ENCODE measurements around the gene ABHD17A. TPM values are rescaled to one million over a fixed set of nuclear protein-coding genes. Genes with fewer than 3 reads are reported as not detected.

ABHD17A gene
- polyA plus RNA-seq, 1 donor (not counting 4 experiments of a cell fraction or from before 2014, with no cell fraction given): 27.2 TPM

GRCh38 chr19:1830568-1830967 lies 54.7 kb downstream of the ABHD17A start:
- FAIRE-seq (no peak), DNase-seq (ENCODE audit: low read depth, low spot score) (no peak)
- peaks cover 9 to 11% of the 10 kb centered on the region in 2 experiments for H3K36me3 ChIP-seq (ENCODE audit: control insufficient read depth in 2 of 2, extremely low read depth in 1 of 2, insufficient read depth in 2 of 2, low read length in 2 of 2)
- H3K9me1 ChIP-seq (ENCODE audit: control insufficient read depth, extremely low read depth, insufficient read depth, low read length): no peaks in the 10 kb centered on the region
- H3K9me3 ChIP-seq (ENCODE audit: control insufficient read depth, low read depth, low read length): no peaks in the 10 kb centered on the region
- dilution Hi-C loops (cut with MboI; ENCODE audit: extremely low pct_ligation_motif_present, low sequenced_read_pairs): no loop called here
- no peaks in the 10 kb centered on the region for H3K4me1 ChIP-seq (ENCODE audit: control insufficient read depth, extremely low read depth, insufficient read depth, low read length)
- H3K4me3 ChIP-seq (ENCODE audit: control insufficient read depth in 2 of 3, extremely low read depth in 1 of 3, insufficient read depth in 2 of 3, low read depth in 1 of 3, low read length in 3 of 3): no peak overlapping the region
- peaks cover 42% of the 10 kb centered on the region for H3K79me2 ChIP-seq (ENCODE audit: control insufficient read depth, insufficient read depth, low read length)
- H4K20me1 ChIP-seq (ENCODE audit: control insufficient read depth, extremely low read depth, insufficient read depth, low read length): peaks cover 19% of the 10 kb centered on the region
- H3K27me3 ChIP-seq (ENCODE audit: control insufficient read depth, extremely low read depth, insufficient read depth, low read length): no peaks in the 10 kb centered on the region
- no peak overlapping the region for H2AFZ ChIP-seq (ENCODE audit: control insufficient read depth, low read length)
- H3K27ac ChIP-seq (ENCODE audit: control insufficient read depth, insufficient read depth, low read length): no peak overlapping the region
- TF ChIP-seq CTCF (optimal IDR thresholded peaks at IDR 0.05 in 1 of 3, IDR thresholded peaks at IDR 0.05 in 1 of 3, conservative IDR thresholded peaks at IDR 0.05 in 1 of 3; ENCODE audit: extremely low read depth in 1 of 3, insufficient read depth in 2 of 3, low read length in 3 of 3) (no peak), EZH2 (IDR thresholded peaks at IDR 0.05; ENCODE audit: low read length) (no peak)
- no peak overlapping the region for H3K4me2 ChIP-seq (ENCODE audit: control insufficient read depth, extremely low read depth, insufficient read depth, low read depth, low read length)
- H3K9ac ChIP-seq (ENCODE audit: control insufficient read depth, extremely low read depth, insufficient read depth, low read length): no peak overlapping the region

- peaks cover 17% of the 10 kb centered on the region for H4K20me1 ChIP-seq (ENCODE audit: control insufficient read depth, extremely low read depth, insufficient read depth, low read length)
Measured at GRCh38 chr19:1829958-1830357, 55.3 kb downstream of the ABHD17A start.

More at GRCh38 chr19:1829958-1830357, 55.3 kb downstream of the ABHD17A start:
- Histone ChIP-seq H3K9me3 (ENCODE audit: control insufficient read depth, low read depth, low read length) (no peaks in the 10 kb centered on the region), H3K27ac (ENCODE audit: control insufficient read depth, insufficient read depth, low read length) (no peak overlapping the region), H3K9me1 (ENCODE audit: control insufficient read depth, extremely low read depth, insufficient read depth, low read length) (no peaks in the 10 kb centered on the region), H3K4me2 (ENCODE audit: control insufficient read depth, extremely low read depth, insufficient read depth, low read depth, low read length) (no peak overlapping the region), H3K4me1 (ENCODE audit: control insufficient read depth, extremely low read depth, insufficient read depth, low read length) (no peaks in the 10 kb centered on the region), H2AFZ (ENCODE audit: control insufficient read depth, low read length) (no peak overlapping the region), H3K27me3 (ENCODE audit: control insufficient read depth, extremely low read depth, insufficient read depth, low read length) (no peaks in the 10 kb centered on the region), H3K4me3 (ENCODE audit: control insufficient read depth in 2 of 3, extremely low read depth in 1 of 3, insufficient read depth in 2 of 3, low read depth in 1 of 3, low read length in 3 of 3) (no peak overlapping the region), H3K9ac (ENCODE audit: control insufficient read depth, extremely low read depth, insufficient read depth, low read length) (no peak overlapping the region), H3K79me2 (ENCODE audit: control insufficient read depth, insufficient read depth, low read length) (peaks cover 36% of the 10 kb centered on the region), H3K36me3 (ENCODE audit: control insufficient read depth in 2 of 2, extremely low read depth in 1 of 2, insufficient read depth in 2 of 2, low read length in 2 of 2) (peaks cover 9 to 11% of the 10 kb centered on the region in 2 experiments)
- TF ChIP-seq EZH2 (IDR thresholded peaks at IDR 0.05; ENCODE audit: low read length) (no peak), CTCF (optimal IDR thresholded peaks at IDR 0.05 in 1 of 3, IDR thresholded peaks at IDR 0.05 in 1 of 3, conservative IDR thresholded peaks at IDR 0.05 in 1 of 3; ENCODE audit: extremely low read depth in 1 of 3, insufficient read depth in 2 of 3, low read length in 3 of 3) (no peak)
- dilution Hi-C loops (cut with MboI; ENCODE audit: extremely low pct_ligation_motif_present, low sequenced_read_pairs): no loop called here
- DNase-seq (ENCODE audit: low read depth, low spot score) (no peak), FAIRE-seq (no peak)
